Vagina (tissue), 2 donors: ENCODE data around the gene FHIT.

ENCODE experiments used
- POLR2A ChIP-seq, 2 donors: fragments of 450-650 bp; IDR thresholded peaks; one replicate each; pipeline ENCODE4 v1.6.1; 2017; ENCODE audit warnings: antibody characterized with exemption in 2 of 2, mild to moderate bottlenecking in 2 of 2, moderate library complexity in 2 of 2
- POLR2AphosphoS5 ChIP-seq, 2 donors: sonication (generic); formaldehyde crosslinking; IDR thresholded peaks; one replicate each; pipeline ENCODE4 v1.9.0; 2017; ENCODE audit warnings: antibody characterized with exemption in 2 of 2, mild to moderate bottlenecking in 2 of 2, low read depth in 1 of 2; ENCODE audit not compliant: insufficient read depth in 1 of 2
- TF ChIP-seq, protein P1 (sequence below), 3 experiments: fragments of 450-650 bp in 2 of 3; fragments of 200-600 bp in 1 of 3; sonication (generic) in 1 of 3; IDR thresholded peaks; one replicate each; pipeline ENCODE4 v1.5.1; 2017 to 2019; ENCODE audit warnings: antibody characterized with exemption in 3 of 3, mild to moderate bottlenecking in 2 of 3, moderate library complexity in 2 of 3

DNA sequence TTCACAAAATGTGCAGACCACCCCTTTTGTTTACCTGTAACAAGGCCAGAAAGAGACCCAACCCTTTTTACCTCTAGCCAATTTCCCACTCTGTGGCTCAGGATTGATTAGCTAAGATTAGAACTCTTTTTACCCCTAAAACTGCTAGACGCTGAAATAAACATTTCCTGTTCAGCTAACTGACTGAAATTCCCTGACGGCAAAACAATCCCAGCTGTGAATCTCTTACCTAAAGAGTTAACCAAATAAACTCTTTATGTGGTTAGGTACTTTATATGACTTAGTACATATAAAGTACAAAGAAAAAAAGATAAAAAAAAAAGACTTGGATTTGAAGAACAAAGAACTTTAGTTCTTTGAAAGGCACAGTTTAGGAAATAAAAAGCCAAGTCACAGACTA lies 988.7 kb downstream of the FHIT start:
- TF ChIP-seq, protein P1, sequence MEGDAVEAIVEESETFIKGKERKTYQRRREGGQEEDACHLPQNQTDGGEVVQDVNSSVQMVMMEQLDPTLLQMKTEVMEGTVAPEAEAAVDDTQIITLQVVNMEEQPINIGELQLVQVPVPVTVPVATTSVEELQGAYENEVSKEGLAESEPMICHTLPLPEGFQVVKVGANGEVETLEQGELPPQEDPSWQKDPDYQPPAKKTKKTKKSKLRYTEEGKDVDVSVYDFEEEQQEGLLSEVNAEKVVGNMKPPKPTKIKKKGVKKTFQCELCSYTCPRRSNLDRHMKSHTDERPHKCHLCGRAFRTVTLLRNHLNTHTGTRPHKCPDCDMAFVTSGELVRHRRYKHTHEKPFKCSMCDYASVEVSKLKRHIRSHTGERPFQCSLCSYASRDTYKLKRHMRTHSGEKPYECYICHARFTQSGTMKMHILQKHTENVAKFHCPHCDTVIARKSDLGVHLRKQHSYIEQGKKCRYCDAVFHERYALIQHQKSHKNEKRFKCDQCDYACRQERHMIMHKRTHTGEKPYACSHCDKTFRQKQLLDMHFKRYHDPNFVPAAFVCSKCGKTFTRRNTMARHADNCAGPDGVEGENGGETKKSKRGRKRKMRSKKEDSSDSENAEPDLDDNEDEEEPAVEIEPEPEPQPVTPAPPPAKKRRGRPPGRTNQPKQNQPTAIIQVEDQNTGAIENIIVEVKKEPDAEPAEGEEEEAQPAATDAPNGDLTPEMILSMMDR (IDR thresholded peaks at IDR 0.05) = no peak
- TF ChIP-seq POLR2AphosphoS5 (IDR thresholded peaks at IDR 0.05; ENCODE audit: insufficient read depth in 1 of 2, low read depth in 1 of 2) (no peak), POLR2A (IDR thresholded peaks at IDR 0.05) (no peak)
